Activated CD8-positive, alpha-beta memory T cell treated with anti-CD3 and anti-CD28 coated beads, Interleukin-2, amount 50 U/mL, for 4 hours (primary cell): Measurements from ENCODE around the gene SYT2.
"Not testable (repeated sequence)": the region's sequence is repeated elsewhere in the genome, so short reads cannot be mapped to it uniquely, and the experiment has no call there.

Experiments used
- DNase-seq: peaks from one replicate; pipeline ENCODE4 v3.0.0-alpha.2; 2020

Gene SYT2

GRCh38 chr1:202620036-202620435, 90.2 kb downstream of the SYT2 start:
- DNase-seq, result not testable (repeated sequence)

DNA sequence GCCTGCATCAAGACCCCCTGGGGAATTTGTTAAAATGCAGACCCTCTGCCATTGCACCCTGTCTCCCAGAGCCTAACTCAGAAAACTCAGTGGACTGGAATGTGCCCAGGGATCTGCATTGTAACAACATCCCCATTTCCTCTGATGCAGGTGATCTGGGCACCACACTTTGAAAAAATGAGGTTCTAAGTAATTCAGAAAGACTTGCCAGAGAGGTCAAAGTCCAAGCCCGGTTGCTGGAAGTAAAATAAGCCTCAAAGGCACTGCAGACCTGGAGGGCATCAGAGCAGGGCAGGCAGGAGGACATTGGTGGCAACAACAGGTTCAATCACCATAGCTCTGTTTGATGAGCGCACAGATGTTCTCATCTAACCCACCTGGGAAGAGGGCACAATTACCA, 90.7 kb downstream of the SYT2 start:
- DNase-seq, result no peak

DNA sequence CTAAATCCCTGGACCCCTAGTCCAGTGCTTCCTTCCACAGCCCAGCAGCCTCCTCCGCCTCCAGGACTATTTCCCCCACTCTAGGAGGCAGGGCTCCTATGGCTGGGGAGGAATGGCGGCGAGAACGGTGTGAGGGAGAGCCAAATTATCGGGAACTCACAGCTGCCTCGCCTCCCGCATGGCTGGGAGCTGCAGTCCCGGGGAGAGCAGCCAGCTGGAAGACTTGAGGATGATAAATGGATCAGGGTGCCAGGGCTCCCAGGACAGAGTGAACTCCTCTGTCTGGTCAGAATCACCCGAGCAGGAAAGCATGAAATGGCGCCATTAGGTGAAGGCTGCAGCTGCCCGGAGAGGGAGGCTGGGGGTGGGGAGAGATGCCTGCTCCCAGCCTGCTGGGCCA, 91.2 kb downstream of the SYT2 start:
- DNase-seq, result not testable (repeated sequence)

- no peak for DNase-seq
These were observed 93.8 kb downstream of the SYT2 start for GRCh38 chr1:202616355-202616915.

DNA sequence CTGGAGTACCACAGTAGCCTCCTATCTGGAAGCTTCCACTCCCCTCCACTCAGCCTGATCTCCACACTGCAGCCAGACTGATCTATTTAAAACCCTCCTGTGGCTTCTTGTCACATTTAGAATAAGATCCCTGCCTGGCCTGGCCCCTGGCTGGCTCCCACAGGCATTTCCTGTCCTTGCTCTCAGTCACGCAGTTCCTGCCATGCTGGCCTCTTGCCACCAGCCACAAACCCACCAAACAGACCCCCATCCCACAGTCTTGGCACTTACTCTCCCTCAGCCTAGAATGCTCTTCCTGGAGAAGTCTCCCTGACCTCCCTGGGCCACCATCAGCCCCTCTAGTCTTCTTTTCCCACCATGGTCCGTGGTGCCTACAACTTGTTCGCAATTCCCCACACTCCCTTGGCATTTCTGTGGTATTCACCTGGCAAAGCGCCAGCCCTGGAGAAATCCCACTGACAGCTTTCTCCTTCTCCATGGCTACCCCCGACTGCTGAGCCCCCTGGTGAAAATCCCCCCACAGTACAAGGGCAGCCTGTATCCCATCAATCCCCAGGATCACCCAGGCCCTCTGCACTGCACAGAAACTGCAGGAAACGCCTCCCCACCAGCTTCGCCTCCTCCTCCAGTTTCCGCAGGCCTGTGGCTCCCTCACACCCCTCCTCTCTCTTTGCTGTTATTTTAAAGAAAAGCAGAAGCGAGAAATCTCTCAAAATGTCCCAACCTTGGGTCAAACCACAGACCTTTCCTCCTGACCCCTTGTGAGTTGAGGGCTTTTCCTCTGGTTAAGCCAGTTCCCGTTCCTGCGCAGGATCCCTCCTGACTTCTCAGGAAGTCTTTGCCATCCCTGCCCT, 94.5 kb downstream of the SYT2 start:
- no peak for DNase-seq

GRCh38 chr1:202615208-202615500, 95.1 kb downstream of the SYT2 start:
- DNase-seq, result not testable (repeated sequence)

GRCh38 chr1:202614363-202615207, 95.7 kb downstream of the SYT2 start:
- not testable (repeated sequence) for DNase-seq

DNA sequence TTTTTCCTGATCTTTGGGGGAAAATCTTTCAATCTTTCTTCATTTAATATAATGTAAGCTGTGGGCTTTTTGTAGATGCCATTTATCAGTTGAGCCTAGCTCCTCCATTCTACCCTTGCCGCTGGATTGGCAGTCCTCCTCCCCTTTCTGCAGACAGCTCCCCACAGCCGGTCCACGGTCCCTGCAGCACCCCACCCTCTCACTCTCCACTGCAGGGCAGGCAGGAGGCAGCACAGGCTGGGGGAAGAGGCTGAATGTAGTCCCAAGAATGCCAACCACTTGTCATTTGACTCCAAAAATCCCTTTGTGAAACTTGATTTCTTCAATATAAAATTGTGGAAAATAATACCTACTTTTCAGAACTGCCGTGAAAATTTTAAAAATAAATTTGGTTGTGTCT, 96.7 kb downstream of the SYT2 start:
- DNase-seq, result no peak

DNA sequence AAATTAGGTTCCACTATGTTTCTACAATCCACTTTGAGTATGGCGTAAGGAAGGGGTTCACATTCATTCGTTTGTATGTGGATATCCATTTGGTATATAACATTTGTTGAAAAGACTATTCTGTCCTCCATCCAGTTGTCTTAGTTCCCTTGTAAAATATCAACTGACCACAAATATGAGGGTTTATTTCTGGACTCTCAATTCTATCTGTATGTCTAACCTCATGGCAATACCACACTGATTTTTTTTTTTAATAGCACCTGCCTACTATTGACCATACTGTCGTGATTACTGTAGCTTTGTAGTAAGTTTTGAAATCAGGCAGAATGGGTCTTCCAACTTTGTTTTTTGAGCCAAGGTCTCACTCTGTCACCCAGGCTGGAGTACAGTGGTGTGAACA, 98.2 kb downstream of the SYT2 start:
- DNase-seq, result not testable (repeated sequence)

GRCh38 chr1:202605515-202605914, 104.7 kb downstream of the SYT2 start:
- DNase-seq, result no peak

GRCh38 chr1:202603435-202603834, 106.8 kb downstream of the SYT2 start:
- no peak for DNase-seq

DNA sequence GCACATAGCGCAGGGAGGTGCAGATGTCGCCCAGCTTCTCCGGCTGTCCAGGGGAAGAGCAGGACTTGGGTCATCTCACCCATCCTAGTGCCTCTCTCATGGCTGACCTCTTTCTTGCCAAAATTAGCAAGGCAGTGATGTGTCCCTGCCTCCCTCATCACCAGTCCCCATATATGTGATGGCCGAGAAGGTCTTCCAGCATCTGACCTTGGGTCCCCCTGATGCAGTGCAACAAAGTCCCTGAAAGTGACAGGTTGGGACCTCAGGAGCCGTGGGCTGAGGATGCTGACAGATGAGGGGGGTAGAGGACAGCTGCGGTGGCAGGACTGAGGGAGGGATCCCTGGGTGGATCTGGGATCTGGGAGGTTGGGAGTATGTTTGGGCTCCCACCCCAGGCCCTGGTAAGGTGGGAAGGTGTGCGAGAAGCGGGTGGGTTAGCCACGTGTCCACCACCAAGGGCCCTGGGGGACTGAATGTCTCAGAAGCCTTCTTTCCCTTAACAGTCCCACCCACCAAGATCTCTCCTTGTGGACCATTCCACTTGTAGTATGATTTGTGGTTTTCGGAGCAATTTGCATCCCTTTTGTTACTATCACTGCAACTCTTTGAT, 109.7 kb downstream of the SYT2 start:
- no peak for DNase-seq

DNA sequence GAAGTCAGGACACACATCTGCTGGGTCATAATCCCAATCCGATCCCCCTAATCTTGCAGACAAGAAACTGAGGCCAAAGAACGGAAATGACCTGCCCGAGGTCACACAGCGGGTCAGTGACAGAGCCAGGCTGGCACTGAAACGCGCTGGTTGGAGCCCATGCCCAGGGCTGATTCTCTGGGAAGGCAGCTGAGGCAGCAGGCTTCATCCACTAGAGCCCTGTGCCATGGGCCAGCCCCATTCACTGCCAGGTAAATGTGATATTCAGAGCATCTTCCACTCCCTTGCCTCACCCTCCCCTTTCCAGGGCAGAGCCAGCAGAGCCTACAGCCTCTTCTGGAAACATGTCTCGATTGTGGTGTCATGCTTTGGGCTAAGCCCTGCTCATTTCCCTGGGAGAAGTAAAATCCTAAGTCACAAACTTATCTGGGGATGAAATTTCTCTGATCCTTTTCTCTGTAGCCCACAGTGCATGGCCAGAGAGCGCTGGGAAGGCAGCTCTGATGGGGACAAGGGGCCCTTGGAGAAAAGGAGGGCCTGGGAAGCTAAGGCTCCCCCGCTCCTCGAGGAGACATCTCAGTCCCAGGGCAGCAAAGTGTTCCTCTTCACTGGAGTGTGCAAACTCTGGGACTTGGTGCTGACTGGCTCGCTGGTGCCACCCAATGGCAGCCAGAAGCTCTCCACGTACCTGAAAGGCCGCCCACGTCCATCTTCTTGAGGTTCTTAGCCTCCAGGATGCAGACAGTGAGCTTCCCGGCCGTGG, 110.4 kb downstream of the SYT2 start:
- no peak for DNase-seq

GRCh38 chr1:202597090-202597761, 113.0 kb downstream of the SYT2 start:
- no peak for DNase-seq

DNA sequence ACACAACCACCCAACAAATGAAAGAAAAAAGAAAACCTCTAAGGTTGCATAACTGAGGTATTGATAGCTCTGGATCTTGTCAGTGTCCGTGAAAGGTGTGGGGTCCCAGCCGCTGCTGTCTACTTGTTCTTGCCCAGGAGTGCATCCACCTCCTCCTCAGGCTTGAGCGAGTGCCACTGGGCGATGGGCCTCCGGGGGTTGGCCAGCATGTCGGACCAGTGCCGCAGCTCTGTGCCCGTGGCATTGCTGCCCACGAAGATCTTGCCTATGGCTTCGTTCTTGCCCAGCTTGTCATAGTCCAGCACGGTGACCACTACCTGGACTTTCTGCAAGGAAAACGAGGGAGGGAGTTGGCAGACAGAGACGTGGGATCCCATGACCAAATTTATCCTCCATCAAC, 113.6 kb downstream of the SYT2 start:
- DNase-seq, result no peak

DNA sequence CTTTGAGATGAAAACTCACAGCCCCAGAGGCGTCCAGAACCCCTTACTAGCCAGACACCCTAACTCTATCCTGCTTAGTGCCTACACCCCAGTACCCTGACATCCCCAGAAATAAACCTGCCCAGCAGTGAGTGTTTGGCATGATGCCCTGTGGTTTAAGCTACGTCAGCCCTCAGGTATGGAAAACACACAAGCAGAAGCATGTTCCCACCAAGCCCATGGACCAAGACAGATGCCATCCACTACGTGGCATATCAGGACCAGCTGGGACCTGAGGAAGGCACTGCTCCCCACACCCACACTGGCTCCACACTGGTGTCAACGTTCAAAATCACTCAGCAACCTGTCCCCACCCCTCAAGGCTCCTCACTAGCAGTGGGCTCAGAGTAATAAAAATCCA, 116.4 kb downstream of the SYT2 start:
- no peak for DNase-seq

GRCh38 chr1:202592146-202592545, 118.1 kb downstream of the SYT2 start:
- DNase-seq, result no peak

DNA sequence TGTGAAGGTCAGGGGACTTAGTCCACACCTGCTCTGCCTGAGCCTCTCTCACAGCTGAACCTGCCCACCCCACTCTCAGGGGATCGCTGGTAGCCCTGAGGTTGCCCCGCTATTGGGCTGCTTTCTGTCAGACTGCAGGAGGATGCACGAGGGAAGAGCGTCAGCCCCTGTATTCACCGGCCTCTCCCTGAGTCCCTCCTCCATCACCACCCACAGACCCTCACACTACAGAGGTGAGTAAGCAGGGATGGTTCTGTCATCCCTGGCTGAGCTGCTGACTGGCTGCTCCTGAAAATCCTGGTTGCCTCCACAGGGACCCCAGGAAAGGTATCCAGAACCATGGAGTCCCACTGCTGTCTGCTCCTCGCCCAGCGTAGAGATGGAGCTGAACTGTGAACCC, 118.7 kb downstream of the SYT2 start:
- DNase-seq, result no peak

- no peak for DNase-seq
These were observed 119.3 kb downstream of the SYT2 start for GRCh38 chr1:202590975-202591411.

DNA sequence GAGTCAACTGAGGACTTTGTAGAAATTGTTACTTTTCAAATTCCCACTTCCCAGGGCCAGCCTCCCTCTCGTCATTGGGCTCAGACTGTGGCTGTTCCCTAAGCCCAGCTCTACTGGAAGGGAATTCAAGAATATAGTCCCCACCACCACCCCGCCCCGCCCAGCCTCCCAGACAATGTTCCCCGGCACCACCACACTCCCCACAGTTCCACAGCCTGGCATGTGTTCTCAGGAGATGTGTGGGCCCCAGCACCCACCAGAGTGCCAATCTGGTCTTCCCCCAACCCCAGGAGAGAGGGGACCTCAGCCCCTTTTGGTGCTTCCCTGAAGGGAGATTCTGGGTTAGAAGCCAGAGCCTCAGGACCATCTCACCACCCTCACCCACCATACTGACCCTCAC, 120.1 kb downstream of the SYT2 start:
- no peak for DNase-seq

GRCh38 chr1:202589190-202589930, 120.9 kb downstream of the SYT2 start:
- DNase-seq, result no peak
